GM18951 (cell line): ENCODE data around the gene XCL1.

Source experiments
- POLR2A ChIP-seq: IDR thresholded peaks from 4 replicates; pipeline ENCODE4 v1.6.1; 2011; ENCODE audit warnings: mild to moderate bottlenecking; ENCODE audit not compliant: insufficient read length, insufficient read depth; ENCODE audit errors: extremely low read depth
- in situ Hi-C: fragments of 300-500 bp; cut with MboI; formaldehyde crosslinking; loops from one replicate; pipeline ENCODE4 v1.12.0; 2022; ENCODE audit warnings: low sequenced_read_pairs, mixed read lengths, inconsistent platforms; ENCODE audit not compliant: unreplicated experiment

XCL1 gene

GRCh38 chr1:168605443-168605842 lies 29.0 kb downstream of the XCL1 start:
- in situ Hi-C loops = loop anchor here (10.0 kb wide), 2 partner anchors 749 to 939 kb away; no protein-coding TSS in a partner anchor

GRCh38 chr1:168606096-168606495 lies 29.7 kb downstream of the XCL1 start:
- no peak for TF ChIP-seq POLR2A
- in situ Hi-C loops = loop anchor here (10.0 kb wide), 2 partner anchors 749 to 939 kb away; no protein-coding TSS in a partner anchor

More at GRCh38 chr1:168605443-168605842, 29.0 kb downstream of the XCL1 start:
- TF ChIP-seq POLR2A = no peak

- in situ Hi-C loops = loop anchor here (10.0 kb wide), 2 partner anchors 747 to 937 kb away; no protein-coding TSS in a partner anchor
- no peak for TF ChIP-seq POLR2A
Observed at GRCh38 chr1:168607872-168608428, 31.5 kb downstream of the XCL1 start.

GRCh38 chr1:168608796-168609715 lies 32.7 kb downstream of the XCL1 start:
- no peak for TF ChIP-seq POLR2A
- in situ Hi-C loops = loop anchor here (10.0 kb wide), 2 partner anchors 746 to 936 kb away; no protein-coding TSS in a partner anchor

GRCh38 chr1:168609741-168610510 lies 33.5 kb downstream of the XCL1 start:
- in situ Hi-C loops = loop anchor here (10.0 kb wide), 2 partner anchors 745 to 935 kb away; no protein-coding TSS in a partner anchor

GRCh38 chr1:168613038-168613451 lies 36.6 kb downstream of the XCL1 start:
- in situ Hi-C loops = no loop called here

More at GRCh38 chr1:168609741-168610510, 33.5 kb downstream of the XCL1 start:
- no peak for TF ChIP-seq POLR2A

GRCh38 chr1:168613691-168614231 lies 37.4 kb downstream of the XCL1 start:
- in situ Hi-C loops = no loop called here
- TF ChIP-seq POLR2A = no peak

More at GRCh38 chr1:168613038-168613451, 36.6 kb downstream of the XCL1 start:
- TF ChIP-seq POLR2A = no peak

GRCh38 chr1:168614235-168614634 lies 37.8 kb downstream of the XCL1 start:
- in situ Hi-C loops = no loop called here
- TF ChIP-seq POLR2A = no peak

- TF ChIP-seq POLR2A = no peak
- in situ Hi-C loops = no loop called here
Observed at GRCh38 chr1:168615965-168616364, 39.6 kb downstream of the XCL1 start.

- no peak for TF ChIP-seq POLR2A
- in situ Hi-C loops = no loop called here
Observed at GRCh38 chr1:168617974-168618750, 41.8 kb downstream of the XCL1 start.

GRCh38 chr1:168618886-168619285 lies 42.5 kb downstream of the XCL1 start:
- TF ChIP-seq POLR2A = no peak
- in situ Hi-C loops = no loop called here

GRCh38 chr1:168621356-168621755 lies 45.0 kb downstream of the XCL1 start:
- in situ Hi-C loops = no loop called here
- no peak for TF ChIP-seq POLR2A
